HepG2 (cell line): ENCODE data around the gene ATN1. TPM values are rescaled to one million over a fixed set of nuclear protein-coding genes. Genes with fewer than 3 reads are reported as not detected.

Source experiments
- AHDC1 ChIP-seq: sonication (generic); formaldehyde crosslinking; IDR thresholded peaks from 2 replicates; pipeline ENCODE4 v1.5.1; 2020; ENCODE audit warnings: mild to moderate bottlenecking, missing genetic modification reagents, borderline replicate concordance
- AKNA ChIP-seq: sonication (generic); formaldehyde crosslinking; IDR thresholded peaks from 2 replicates; pipeline ENCODE4 v1.4.0; 2020; ENCODE audit warnings: missing genetic modification reagents, borderline replicate concordance
- ERF ChIP-seq: IDR thresholded peaks from 2 replicates; pipeline ENCODE4 v1.6.1; 2018; ENCODE audit warnings: missing biosample characterization, missing genetic modification reagents
- KLF6 ChIP-seq: IDR thresholded peaks from 2 replicates; pipeline ENCODE4 v1.8.0; 2016; ENCODE audit warnings: missing biosample characterization, missing genetic modification reagents
- NFYB ChIP-seq: sonication (generic); formaldehyde crosslinking; IDR thresholded peaks from 2 replicates; pipeline ENCODE4 v1.4.0; 2020; ENCODE audit warnings: missing genetic modification reagents
- NR2F1 ChIP-seq, 2 experiments: fragments of 450-650 bp in 1 of 2; formaldehyde crosslinking in 1 of 2; IDR thresholded peaks; 2 replicates each; pipeline versions ENCODE4 v1.5.0 to v1.6.1; 2016 to 2020; ENCODE audit warnings: mild to moderate bottlenecking in 1 of 2, missing compliant biosample characterization in 1 of 2, missing genetic modification reagents in 1 of 2, moderate library complexity in 1 of 2
- PAX8 ChIP-seq: sonication (generic); formaldehyde crosslinking; IDR thresholded peaks from 2 replicates; pipeline ENCODE4 v1.8.0; 2022; ENCODE audit warnings: mild to moderate bottlenecking, missing genetic modification reagents, borderline replicate concordance
- ZC3H4 ChIP-seq: sonication (generic); formaldehyde crosslinking; IDR thresholded peaks from 2 replicates; pipeline ENCODE4 v1.4.0; 2020; ENCODE audit warnings: missing genetic modification reagents, borderline replicate concordance
- ZNF230 ChIP-seq: sonication (generic); formaldehyde crosslinking; IDR thresholded peaks from 2 replicates; pipeline ENCODE4 v1.4.0; 2020; ENCODE audit warnings: mild to moderate bottlenecking, missing genetic modification reagents
- ZNF382 ChIP-seq: sonication (generic); formaldehyde crosslinking; IDR thresholded peaks from 2 replicates; pipeline ENCODE4 v1.5.0; 2020; ENCODE audit warnings: missing genetic modification reagents, mild to moderate bottlenecking, borderline replicate concordance
- ZNF687 ChIP-seq: sonication (generic); formaldehyde crosslinking; IDR thresholded peaks from 2 replicates; pipeline ENCODE4 v1.5.1; 2020; ENCODE audit warnings: mild to moderate bottlenecking, missing genetic modification reagents, moderate library complexity
- polyA plus RNA-seq, 8 experiments: library from polyadenylated mRNA; depleted of rRNA in 3 of 8; stranded (reverse) in 7 of 8; unstranded in 1 of 8; fragments of >200 nt; fragmentation: Illumina TruSeq in 4 of 8; extraction: Trizol in 4 of 8; gene quantifications; 2 replicates each; pipeline versions ENCODE4 v1.2.1 to v1.2.3, GENCODE V29; 2011 to 2016; ENCODE audit warnings: low read depth in 4 of 8, missing spikeins in 1 of 8, mixed read lengths in 1 of 8; ENCODE audit not compliant: insufficient read depth in 1 of 8
- total RNA-seq, 5 experiments: library from RNA; depleted of rRNA; stranded (reverse); fragments of >200 nt; fragmentation: Illumina TruSeq; extraction: Trizol; gene quantifications; 2 replicates each; pipeline ENCODE4 v1.2.3, GENCODE V29; 2016; ENCODE audit warnings: low read depth in 1 of 5

ATN1 gene
- total and polyA plus RNA-seq, 2 of the 13 experiments (the other 11 are each of a cell fraction or from before 2014, with no cell fraction given): 2.1 to 8.6 TPM

GRCh38 chr12:6914246-6914946 is 13.4 kb upstream of the ATN1 start, which contains the start of gene ENO2 (continued):
- TF ChIP-seq ZNF687 (CRISPR knock-in tag): peak; percentile 83
- TF ChIP-seq ZNF382 (CRISPR knock-in tag): no peak
- no peak for TF ChIP-seq KLF6 (CRISPR knock-in tag)
- TF ChIP-seq NR2F1 (CRISPR knock-in tag; IDR thresholded peaks at IDR 0.05): no peak
- no peak for TF ChIP-seq ZC3H4 (CRISPR knock-in tag)
- TF ChIP-seq AKNA: no peak
- no peak for TF ChIP-seq AHDC1 (CRISPR knock-in tag)
- no peak for TF ChIP-seq ERF (CRISPR knock-in tag)
- no peak for TF ChIP-seq PAX8 (CRISPR knock-in tag)
- TF ChIP-seq NFYB (CRISPR knock-in tag): no peak
- no peak for TF ChIP-seq ZNF230 (CRISPR knock-in tag)
